ENCODE results near the gene ALK. TPM values are rescaled to one million over a fixed set of nuclear protein-coding genes. Genes with fewer than 3 reads are reported as not detected.

The ALK gene
- total RNA-seq, 1 experiment from 2014 or later, result 0.07 TPM

GRCh38 chr2:29295845-29296244 is 625.5 kb downstream of the ALK start:
- peak; percentile 44 for DNase-seq (ENCODE audit: unreplicated experiment)
- Mint-ChIP-seq H3K9me3 (ENCODE audit: unreplicated experiment) (no peaks in the 10 kb centered on the region), H3K27ac (ENCODE audit: low read depth, unreplicated experiment) (no peak overlapping the region), H3K27me3 (ENCODE audit: insufficient read depth, unreplicated experiment) (peaks cover 81% of the 10 kb centered on the region), H3K4me3 (ENCODE audit: unreplicated experiment) (no peak overlapping the region), H3K4me1 (ENCODE audit: insufficient read depth, unreplicated experiment) (no peaks in the 10 kb centered on the region), H3K36me3 (ENCODE audit: insufficient read depth, unreplicated experiment) (no peaks in the 10 kb centered on the region)
- CTCF ChIA-PET, result interaction anchor here (0.7 to 2.9 kb wide), 7 partner anchors 8 to 1325 kb away, joined by 3 to 20 read pairs (median 3); no protein-coding TSS in a partner anchor
- peak; percentile 33 for TF ChIP-seq CTCF (IDR thresholded peaks at IDR 0.05; ENCODE audit: unreplicated experiment)
- POLR2A ChIA-PET, result no interaction called here
- BruUV-seq (replicated peaks), result no TSS peak
- intact Hi-C loops (cut with micrococcal nuclease), result loop anchor here (1.0 to 5.0 kb wide), 3 partner anchors 545 to 776 kb away; no protein-coding TSS in a partner anchor

- peaks cover 78% of the 10 kb centered on the region for H3K27me3 Mint-ChIP-seq (ENCODE audit: insufficient read depth, unreplicated experiment)
- H3K4me3 Mint-ChIP-seq (ENCODE audit: unreplicated experiment), result no peak overlapping the region
- no peak for TF ChIP-seq CTCF (IDR thresholded peaks at IDR 0.05; ENCODE audit: unreplicated experiment)
- intact Hi-C loops (cut with micrococcal nuclease), result no loop called here
- H3K27ac Mint-ChIP-seq (ENCODE audit: low read depth, unreplicated experiment), result no peak overlapping the region
- H3K36me3 Mint-ChIP-seq (ENCODE audit: insufficient read depth, unreplicated experiment), result no peaks in the 10 kb centered on the region
- POLR2A ChIA-PET, result interaction anchor here (0.6 kb wide), 2 partner anchors 654 to 824 kb away, joined by 3 to 4 read pairs; no protein-coding TSS in a partner anchor
- H3K4me1 Mint-ChIP-seq (ENCODE audit: insufficient read depth, unreplicated experiment), result no peaks in the 10 kb centered on the region
- no peaks in the 10 kb centered on the region for H3K9me3 Mint-ChIP-seq (ENCODE audit: unreplicated experiment)
- CTCF ChIA-PET, result interaction anchor here (0.6 to 2.9 kb wide), 6 partner anchors 14 to 732 kb away, joined by 3 to 20 read pairs (median 4); no protein-coding TSS in a partner anchor
- peak; percentile 57 for DNase-seq (ENCODE audit: unreplicated experiment)
- no TSS peak for BruUV-seq (replicated peaks)
These were observed 627.5 kb downstream of the ALK start for GRCh38 chr2:29293830-29294438.

GRCh38 chr2:29290293-29291047 is 630.9 kb downstream of the ALK start:
- intact Hi-C loops (cut with micrococcal nuclease), result no loop called here
- no peak for DNase-seq (ENCODE audit: unreplicated experiment)
- Mint-ChIP-seq H3K27ac (ENCODE audit: low read depth, unreplicated experiment) (no peak overlapping the region), H3K27me3 (ENCODE audit: insufficient read depth, unreplicated experiment) (peaks cover 59% of the 10 kb centered on the region), H3K36me3 (ENCODE audit: insufficient read depth, unreplicated experiment) (no peaks in the 10 kb centered on the region), H3K4me3 (ENCODE audit: unreplicated experiment) (no peak overlapping the region), H3K9me3 (ENCODE audit: unreplicated experiment) (no peaks in the 10 kb centered on the region), H3K4me1 (ENCODE audit: insufficient read depth, unreplicated experiment) (no peaks in the 10 kb centered on the region)
- POLR2A ChIA-PET, result no interaction called here
- CTCF ChIA-PET, result no interaction called here
- no peak for TF ChIP-seq CTCF (IDR thresholded peaks at IDR 0.05; ENCODE audit: unreplicated experiment)
- no TSS peak for BruUV-seq (replicated peaks)

GRCh38 chr2:29284671-29285070 is 636.7 kb downstream of the ALK start:
- H3K36me3 Mint-ChIP-seq (ENCODE audit: insufficient read depth, unreplicated experiment), result no peaks in the 10 kb centered on the region
- H3K4me3 Mint-ChIP-seq (ENCODE audit: unreplicated experiment), result no peak overlapping the region
- no peak for TF ChIP-seq CTCF (IDR thresholded peaks at IDR 0.05; ENCODE audit: unreplicated experiment)
- no TSS peak for BruUV-seq (replicated peaks)
- intact Hi-C loops (cut with micrococcal nuclease), result no loop called here
- no peaks in the 10 kb centered on the region for H3K4me1 Mint-ChIP-seq (ENCODE audit: insufficient read depth, unreplicated experiment)
- H3K9me3 Mint-ChIP-seq (ENCODE audit: unreplicated experiment), result no peaks in the 10 kb centered on the region
- CTCF ChIA-PET, result interaction anchor here (0.6 to 1.5 kb wide), 5 partner anchors 11 to 742 kb away, joined by 3 to 5 read pairs (median 3); no protein-coding TSS in a partner anchor
- H3K27me3 Mint-ChIP-seq (ENCODE audit: insufficient read depth, unreplicated experiment), result peaks cover 25% of the 10 kb centered on the region
- DNase-seq (ENCODE audit: unreplicated experiment), result no peak
- no peak overlapping the region for H3K27ac Mint-ChIP-seq (ENCODE audit: low read depth, unreplicated experiment)
- POLR2A ChIA-PET, result interaction anchor here (0.6 kb wide), 1 partner anchor 892 kb away, joined by 3 read pairs; the partner anchor contains the start of gene FOSL2

Measured in MCF 10A (cell line).